IPS-20b (cell line): ENCODE measurements around the gene TLR6.

ENCODE experiments used
- H3K27ac ChIP-seq: one replicate; pipeline ENCODE4 v1.5.1; 2013; ENCODE audit warnings: low read length
- H3K27me3 ChIP-seq: 2 replicates; pipeline ENCODE4 v1.6.1; 2013; ENCODE audit warnings: mild to moderate bottlenecking, low read length, inconsistent platforms; ENCODE audit not compliant: insufficient read depth
- H3K36me3 ChIP-seq: 2 replicates; pipeline ENCODE4 v1.6.1; 2013; ENCODE audit warnings: low read depth, mild to moderate bottlenecking, inconsistent platforms, low read length, moderate library complexity; ENCODE audit not compliant: insufficient read depth
- H3K4me1 ChIP-seq: 2 replicates; pipeline ENCODE4 v1.6.1; 2013; ENCODE audit warnings: mild to moderate bottlenecking, control low read depth, inconsistent platforms, low read length, moderate library complexity; ENCODE audit not compliant: insufficient read depth
- H3K4me3 ChIP-seq: 2 replicates; pipeline ENCODE4 v1.5.1; 2013; ENCODE audit warnings: mild to moderate bottlenecking, low read length, inconsistent platforms
- H3K9ac ChIP-seq: 2 replicates; pipeline ENCODE4 v1.6.1; 2013; ENCODE audit warnings: low read depth, mild to moderate bottlenecking, inconsistent platforms, low read length, moderate library complexity
- H3K9me3 ChIP-seq: 2 replicates; pipeline ENCODE4 v1.6.1; 2013; ENCODE audit warnings: mild to moderate bottlenecking, low read depth, low read length, inconsistent platforms; ENCODE audit not compliant: insufficient read depth

Gene TLR6

GRCh38 chr4:38834570-38834969, 22.0 kb downstream of the TLR6 start:
- no peaks in the 10 kb centered on the region for H3K27me3 ChIP-seq
- no peaks in the 10 kb centered on the region; the same call in 1 of the 2 replicates for H3K9me3 ChIP-seq
- no peak overlapping the region for H3K9ac ChIP-seq
- no peaks in the 10 kb centered on the region for H3K36me3 ChIP-seq
- H3K27ac ChIP-seq: no peak overlapping the region
- no peaks in the 10 kb centered on the region for H3K4me1 ChIP-seq
- H3K4me3 ChIP-seq: no peak overlapping the region

DNA sequence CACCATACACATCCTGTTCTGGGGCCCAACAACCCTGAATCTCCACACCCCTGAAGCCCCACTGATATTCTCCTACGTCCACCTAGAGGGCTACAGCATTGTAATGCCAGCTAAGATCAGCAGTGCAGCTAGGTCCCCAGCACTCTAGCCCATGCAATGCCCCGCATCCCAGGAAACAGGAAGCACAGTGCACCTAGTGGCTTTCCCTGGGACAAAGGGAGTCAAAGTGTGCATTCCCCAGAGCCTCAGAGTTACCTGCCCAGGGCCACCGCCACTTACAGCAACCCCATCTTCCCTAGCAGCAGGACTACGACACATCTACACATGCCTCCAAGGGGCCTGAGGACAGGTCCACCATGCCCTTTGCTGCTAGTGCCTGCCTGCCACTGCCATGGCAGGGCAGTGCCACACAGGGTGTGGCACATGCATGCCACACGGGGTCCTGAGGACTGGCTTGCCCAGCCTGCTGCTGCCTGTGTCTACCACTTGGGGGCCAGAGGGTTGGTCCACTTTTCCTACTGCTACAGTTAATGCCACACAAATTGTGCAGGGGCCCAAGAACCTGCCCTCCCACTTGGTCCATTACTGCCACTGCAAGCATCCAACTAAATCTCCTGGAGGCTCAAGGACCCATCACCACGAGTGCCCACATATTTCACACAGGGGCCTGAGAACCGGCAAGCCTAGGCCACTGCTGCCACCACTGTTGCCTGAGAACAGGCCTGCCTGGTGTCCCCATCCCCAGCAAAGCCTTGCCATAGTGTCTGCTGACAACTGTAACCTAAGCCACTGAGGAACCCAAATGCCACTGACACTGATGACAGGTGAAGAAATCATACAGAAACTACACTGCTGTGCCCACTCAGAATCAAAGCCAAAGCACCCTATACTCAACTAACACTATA, 23.7 kb downstream of the TLR6 start:
- Histone ChIP-seq H3K9me3 (no peaks in the 10 kb centered on the region; the same call in 1 of the 2 replicates), H3K4me3 (no peak overlapping the region), H3K9ac (no peak overlapping the region), H3K27ac (no peak overlapping the region), H3K36me3 (no peaks in the 10 kb centered on the region), H3K4me1 (no peaks in the 10 kb centered on the region), H3K27me3 (no peaks in the 10 kb centered on the region)

GRCh38 chr4:38832206-38832605, 24.4 kb downstream of the TLR6 start:
- Histone ChIP-seq H3K27me3 (no peaks in the 10 kb centered on the region), H3K36me3 (no peaks in the 10 kb centered on the region), H3K9ac (no peak overlapping the region), H3K4me1 (no peaks in the 10 kb centered on the region), H3K4me3 (no peak overlapping the region), H3K9me3 (no peaks in the 10 kb centered on the region; the same call in 1 of the 2 replicates), H3K27ac (no peak overlapping the region)

GRCh38 chr4:38831653-38832052, 25.0 kb downstream of the TLR6 start:
- no peak overlapping the region for H3K4me3 ChIP-seq
- no peaks in the 10 kb centered on the region for H3K27me3 ChIP-seq
- no peak overlapping the region for H3K27ac ChIP-seq
- no peaks in the 10 kb centered on the region for H3K36me3 ChIP-seq
- no peaks in the 10 kb centered on the region for H3K4me1 ChIP-seq
- H3K9ac ChIP-seq: no peak overlapping the region
- H3K9me3 ChIP-seq: no peaks in the 10 kb centered on the region; the same call in 1 of the 2 replicates

DNA sequence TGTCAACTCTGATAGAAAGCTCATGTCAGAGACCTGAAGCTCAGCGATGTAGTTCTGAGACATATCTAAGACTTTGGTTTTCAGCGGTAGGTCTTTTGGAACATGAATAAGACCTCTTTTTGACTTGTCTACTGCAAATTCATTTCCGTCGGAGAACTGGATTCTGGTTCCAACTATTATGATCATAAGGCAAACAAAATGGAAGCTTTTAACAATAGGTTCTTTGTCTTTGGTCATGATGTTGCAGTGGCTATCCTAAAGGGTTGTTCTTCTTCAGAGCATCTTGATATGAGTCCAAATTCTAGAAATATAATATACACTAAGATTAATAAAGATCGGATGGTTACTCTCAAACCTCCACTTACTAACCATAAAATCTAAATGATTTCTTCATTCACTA, 27.4 kb downstream of the TLR6 start:
- no peak overlapping the region for H3K9ac ChIP-seq
- no peak overlapping the region for H3K4me3 ChIP-seq
- no peaks in the 10 kb centered on the region for H3K27me3 ChIP-seq
- no peaks in the 10 kb centered on the region for H3K36me3 ChIP-seq
- H3K4me1 ChIP-seq: no peaks in the 10 kb centered on the region
- no peaks in the 10 kb centered on the region; the same call in 1 of the 2 replicates for H3K9me3 ChIP-seq
- no peak overlapping the region for H3K27ac ChIP-seq

DNA sequence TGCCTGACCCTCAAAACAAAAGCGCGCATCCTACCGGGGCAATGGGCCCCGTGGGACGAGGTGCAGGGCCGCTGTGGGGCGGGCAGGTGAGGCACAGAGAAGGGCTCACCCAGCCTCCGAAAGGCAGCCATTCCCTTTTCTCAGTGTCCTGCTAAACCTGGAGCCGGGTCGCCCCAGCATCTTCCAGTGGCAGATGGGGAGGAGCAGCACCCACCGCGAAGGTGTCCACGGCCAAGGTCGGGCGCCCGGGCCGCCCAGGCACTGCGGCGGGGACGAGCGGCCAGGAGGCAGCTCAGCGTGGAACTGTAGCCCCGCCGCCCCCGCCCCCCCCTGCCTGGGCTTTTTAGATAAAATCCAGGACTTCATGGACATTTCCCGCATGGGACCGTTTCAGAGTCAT, 32.9 kb downstream of the TLR6 start:
- H3K9me3 ChIP-seq: peaks cover 12% of the 10 kb centered on the region
- H3K4me3 ChIP-seq: no peak overlapping the region
- H3K27me3 ChIP-seq: no peaks in the 10 kb centered on the region; the same call in 1 of the 2 replicates
- no peak overlapping the region for H3K9ac ChIP-seq
- no peaks in the 10 kb centered on the region for H3K4me1 ChIP-seq
- no peaks in the 10 kb centered on the region for H3K36me3 ChIP-seq
- no peak overlapping the region for H3K27ac ChIP-seq

- Histone ChIP-seq H3K4me3 (no peak overlapping the region), H3K36me3 (no peaks in the 10 kb centered on the region), H3K4me1 (no peaks in the 10 kb centered on the region), H3K27ac (no peak overlapping the region), H3K9me3 (peaks cover 12% of the 10 kb centered on the region), H3K9ac (no peak overlapping the region), H3K27me3 (no peaks in the 10 kb centered on the region; the same call in 1 of the 2 replicates)
These were observed 33.8 kb downstream of the TLR6 start for GRCh38 chr4:38822748-38823303.

GRCh38 chr4:38821739-38822138, 34.9 kb downstream of the TLR6 start:
- Histone ChIP-seq H3K27me3 (no peaks in the 10 kb centered on the region; the same call in 1 of the 2 replicates), H3K9me3 (peaks cover 12% of the 10 kb centered on the region), H3K36me3 (no peaks in the 10 kb centered on the region), H3K27ac (no peak overlapping the region), H3K4me3 (no peak overlapping the region), H3K9ac (no peak overlapping the region), H3K4me1 (no peaks in the 10 kb centered on the region)

GRCh38 chr4:38820329-38821061, 36.1 kb downstream of the TLR6 start:
- Histone ChIP-seq H3K4me3 (no peak overlapping the region), H3K27ac (no peak overlapping the region)

GRCh38 chr4:38819569-38819968, 37.0 kb downstream of the TLR6 start:
- H3K9me3 ChIP-seq: peaks cover 12% of the 10 kb centered on the region
- no peak overlapping the region for H3K4me3 ChIP-seq
- no peaks in the 10 kb centered on the region for H3K4me1 ChIP-seq
- no peaks in the 10 kb centered on the region; the same call in 1 of the 2 replicates for H3K27me3 ChIP-seq
- no peaks in the 10 kb centered on the region for H3K36me3 ChIP-seq
- H3K9ac ChIP-seq: no peak overlapping the region
- H3K27ac ChIP-seq: no peak overlapping the region

More at GRCh38 chr4:38820329-38821061, 36.1 kb downstream of the TLR6 start:
- Histone ChIP-seq H3K36me3 (no peaks in the 10 kb centered on the region), H3K4me1 (no peaks in the 10 kb centered on the region), H3K9me3 (peaks cover 12% of the 10 kb centered on the region), H3K27me3 (no peaks in the 10 kb centered on the region; the same call in 1 of the 2 replicates), H3K9ac (no peak overlapping the region)

GRCh38 chr4:38818441-38818976, 38.1 kb downstream of the TLR6 start:
- no peak overlapping the region for H3K4me3 ChIP-seq
- peaks cover 12% of the 10 kb centered on the region for H3K9me3 ChIP-seq
- no peak overlapping the region for H3K27ac ChIP-seq
- no peaks in the 10 kb centered on the region; the same call in 1 of the 2 replicates for H3K27me3 ChIP-seq
- no peak overlapping the region for H3K9ac ChIP-seq
- no peaks in the 10 kb centered on the region for H3K36me3 ChIP-seq
- H3K4me1 ChIP-seq: no peaks in the 10 kb centered on the region
